MCF 10A (cell line): ENCODE data around the gene CRYBG3. TPM values are rescaled to one million over a fixed set of nuclear protein-coding genes. Genes with fewer than 3 reads are reported as not detected.

Experiments used
- BruUV-seq: library from RNA; stranded (reverse); fragments of 400-500 nt; replicated peaks from 2 replicates; lab custom pipeline; 2021; lab: Mats Ljungman, UMichigan
- CTCF ChIA-PET: fragments of 300-600 bp; sonication (Branson Sonifier 250); formaldehyde crosslinking; extraction: SDS; loops from one replicate; lab custom pipeline; 2021; ENCODE audit warnings: antibody characterized with exemption, inconsistent platforms; lab: Yijun Ruan, JAX
- POLR2A ChIA-PET: fragments of 300-600, 350-650 bp; sonication (Branson Sonifier 250); formaldehyde crosslinking; extraction: SDS; loops from one replicate; lab custom pipeline; 2020; ENCODE audit warnings: antibody characterized with exemption, inconsistent platforms; lab: Yijun Ruan, JAX
- DNase-seq: peaks from one replicate; pipeline ENCODE4 v3.0.0-alpha.2; 2018; ENCODE audit not compliant: unreplicated experiment
- H3K27ac Mint-ChIP-seq: one replicate; pipeline ENCODE4 v1.8.0; 2022; ENCODE audit warnings: mild to moderate bottlenecking, low read depth, mixed read lengths; ENCODE audit not compliant: unreplicated experiment
- H3K27me3 Mint-ChIP-seq: one replicate; pipeline ENCODE4 v1.8.0; 2022; ENCODE audit warnings: mixed read lengths; ENCODE audit not compliant: insufficient read depth, unreplicated experiment
- H3K36me3 Mint-ChIP-seq: one replicate; pipeline ENCODE4 v1.8.0; 2022; ENCODE audit warnings: mild to moderate bottlenecking, moderate library complexity, mixed read lengths; ENCODE audit not compliant: insufficient read depth, unreplicated experiment
- H3K4me1 Mint-ChIP-seq: one replicate; pipeline ENCODE4 v1.8.0; 2022; ENCODE audit warnings: mixed read lengths; ENCODE audit not compliant: insufficient read depth, unreplicated experiment
- H3K4me3 Mint-ChIP-seq: one replicate; pipeline ENCODE4 v1.8.0; 2022; ENCODE audit warnings: mild to moderate bottlenecking, moderate library complexity, mixed read lengths; ENCODE audit not compliant: unreplicated experiment
- H3K9me3 Mint-ChIP-seq: one replicate; pipeline ENCODE4 v1.8.0; 2022; ENCODE audit warnings: mixed read lengths; ENCODE audit not compliant: unreplicated experiment
- intact Hi-C: fragments of 100-400 bp; cut with micrococcal nuclease; formaldehyde crosslinking; loops from 2 replicates; pipeline ENCODE4 v1.14.1; 2022
- total RNA-seq: library from RNA; stranded (reverse); gene quantifications from 2 replicates; pipeline ENCODE4 v1.2.3, GENCODE V29; 2022
- TF ChIP-seq, protein P1 (sequence below): fragments of 200-600 bp; IDR thresholded peaks from one replicate; pipeline ENCODE4 v1.8.0; 2022; ENCODE audit warnings: antibody characterized with exemption, mild to moderate bottlenecking; ENCODE audit not compliant: unreplicated experiment

The CRYBG3 gene
- total RNA-seq, 1 experiment from 2014 or later, result 7.2 TPM

DNA sequence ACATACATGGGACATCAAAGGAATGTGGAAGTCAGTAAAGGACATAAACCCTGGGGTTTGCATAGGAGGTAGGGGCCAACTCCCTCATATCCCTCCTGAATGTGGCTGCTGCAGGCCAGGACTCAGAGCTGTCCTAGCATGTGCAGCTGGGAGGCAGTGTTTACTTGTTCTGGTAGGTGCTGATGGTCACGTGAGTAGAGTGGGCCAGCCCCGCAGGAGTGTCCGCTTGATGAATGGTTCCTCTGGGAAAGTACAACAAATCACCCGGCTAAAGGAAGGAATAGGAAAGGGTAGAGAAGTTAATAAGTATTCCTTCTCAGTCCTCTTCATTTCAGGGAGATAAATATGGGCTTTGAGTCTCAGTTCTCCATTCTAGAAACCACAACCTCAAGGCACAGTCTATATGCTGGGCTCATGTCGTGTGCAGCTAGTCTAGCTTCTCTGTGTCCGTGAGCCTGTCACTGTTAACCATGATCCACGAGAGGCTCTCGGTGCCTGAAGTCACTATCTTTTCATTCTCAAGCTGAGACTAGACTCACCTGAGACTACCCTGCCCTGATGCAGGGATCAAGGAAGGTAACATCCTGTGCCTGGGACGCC, 132.5 kb downstream of the CRYBG3 start:
- ChIA-PET POLR2A (interaction anchor here (1.2 kb wide), 1 partner anchor 22 kb away, joined by 3 read pairs; no protein-coding TSS in a partner anchor), CTCF (interaction anchor here (0.7 to 2.1 kb wide), 6 partner anchors 11 to 160 kb away, joined by 3 to 6 read pairs (median 3); no protein-coding TSS in a partner anchor)
- H3K9me3 Mint-ChIP-seq, result no peaks in the 10 kb centered on the region
- TF ChIP-seq, protein P1, sequence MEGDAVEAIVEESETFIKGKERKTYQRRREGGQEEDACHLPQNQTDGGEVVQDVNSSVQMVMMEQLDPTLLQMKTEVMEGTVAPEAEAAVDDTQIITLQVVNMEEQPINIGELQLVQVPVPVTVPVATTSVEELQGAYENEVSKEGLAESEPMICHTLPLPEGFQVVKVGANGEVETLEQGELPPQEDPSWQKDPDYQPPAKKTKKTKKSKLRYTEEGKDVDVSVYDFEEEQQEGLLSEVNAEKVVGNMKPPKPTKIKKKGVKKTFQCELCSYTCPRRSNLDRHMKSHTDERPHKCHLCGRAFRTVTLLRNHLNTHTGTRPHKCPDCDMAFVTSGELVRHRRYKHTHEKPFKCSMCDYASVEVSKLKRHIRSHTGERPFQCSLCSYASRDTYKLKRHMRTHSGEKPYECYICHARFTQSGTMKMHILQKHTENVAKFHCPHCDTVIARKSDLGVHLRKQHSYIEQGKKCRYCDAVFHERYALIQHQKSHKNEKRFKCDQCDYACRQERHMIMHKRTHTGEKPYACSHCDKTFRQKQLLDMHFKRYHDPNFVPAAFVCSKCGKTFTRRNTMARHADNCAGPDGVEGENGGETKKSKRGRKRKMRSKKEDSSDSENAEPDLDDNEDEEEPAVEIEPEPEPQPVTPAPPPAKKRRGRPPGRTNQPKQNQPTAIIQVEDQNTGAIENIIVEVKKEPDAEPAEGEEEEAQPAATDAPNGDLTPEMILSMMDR, result no peak
- intact Hi-C loops, result no loop called here
- no TSS peak for BruUV-seq
- H3K27me3 Mint-ChIP-seq, result no peaks in the 10 kb centered on the region
- H3K36me3 Mint-ChIP-seq, result peaks cover 86% of the 10 kb centered on the region
- H3K27ac Mint-ChIP-seq, result no peak overlapping the region
- no peak for DNase-seq
- H3K4me3 Mint-ChIP-seq, result no peak overlapping the region
- peaks cover 21% of the 10 kb centered on the region for H3K4me1 Mint-ChIP-seq

DNA sequence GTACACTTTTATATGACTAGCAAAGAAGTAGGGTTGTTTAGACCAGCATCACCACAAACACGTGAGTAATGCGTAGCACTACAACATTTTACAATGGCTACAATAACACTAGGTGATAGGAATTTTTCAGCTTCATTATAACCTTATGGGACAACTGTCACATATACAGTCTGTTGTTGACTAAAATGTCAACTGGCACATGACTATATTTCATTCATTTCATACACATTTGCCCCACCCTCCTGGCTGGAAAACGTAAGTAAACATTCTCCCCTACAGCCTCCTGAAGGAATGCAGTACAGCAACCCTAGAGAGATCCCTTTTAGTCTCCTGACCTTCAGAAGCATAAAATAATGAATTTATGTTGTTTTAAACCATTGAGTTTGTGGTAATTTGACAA, 134.2 kb downstream of the CRYBG3 start:
- ChIA-PET CTCF (interaction anchor here (1.1 kb wide), 1 partner anchor 14 kb away, joined by 4 read pairs; no protein-coding TSS in a partner anchor), POLR2A (interaction anchor here (0.6 to 0.8 kb wide), 2 partner anchors 9 to 238 kb away, joined by 3 read pairs; no protein-coding TSS in a partner anchor)
- H3K36me3 Mint-ChIP-seq, result peaks cover 86% of the 10 kb centered on the region
- no peak overlapping the region for H3K4me3 Mint-ChIP-seq
- no peaks in the 10 kb centered on the region for H3K27me3 Mint-ChIP-seq
- peaks cover 21% of the 10 kb centered on the region for H3K4me1 Mint-ChIP-seq
- intact Hi-C loops, result no loop called here
- TF ChIP-seq, protein P1, result no peak
- no peak overlapping the region for H3K27ac Mint-ChIP-seq
- no peak for DNase-seq
- no peaks in the 10 kb centered on the region for H3K9me3 Mint-ChIP-seq
- BruUV-seq, result no TSS peak

DNA sequence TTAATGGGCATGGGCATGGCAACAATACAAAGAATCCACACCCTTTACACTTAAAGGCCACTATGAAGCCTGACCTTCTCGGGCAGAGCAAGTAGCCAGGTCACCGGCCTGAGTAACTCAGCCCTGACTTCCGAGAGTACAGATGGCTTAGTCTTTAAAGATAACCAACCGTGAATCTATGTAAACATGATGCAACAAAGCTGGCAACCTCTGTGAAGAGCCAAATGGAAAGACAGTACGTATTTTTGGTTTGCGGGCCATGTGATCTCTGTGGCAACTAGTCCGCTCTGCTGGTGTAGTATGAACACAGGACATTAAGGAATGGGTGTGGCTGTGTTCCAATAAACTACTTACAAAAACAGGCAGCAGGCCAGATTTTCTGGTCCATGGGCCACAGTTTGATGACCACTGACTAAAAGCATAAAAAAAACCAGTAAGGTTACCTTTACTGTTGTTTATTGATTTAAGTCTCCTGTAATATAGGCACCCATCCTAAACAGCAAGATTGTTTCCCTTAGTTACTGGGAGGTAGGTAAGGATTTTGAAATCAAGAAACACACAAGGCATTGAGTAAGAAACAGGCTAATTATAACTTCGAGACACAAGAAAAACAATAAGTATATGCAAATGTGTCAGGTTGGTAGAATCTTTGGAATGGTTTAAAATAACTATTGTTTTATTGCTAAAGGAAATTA, 136.0 kb downstream of the CRYBG3 start:
- no peak overlapping the region for H3K27ac Mint-ChIP-seq
- DNase-seq, result peak; percentile 79
- H3K4me3 Mint-ChIP-seq, result no peak overlapping the region
- no peaks in the 10 kb centered on the region for H3K9me3 Mint-ChIP-seq
- peaks cover 90% of the 10 kb centered on the region for H3K36me3 Mint-ChIP-seq
- intact Hi-C loops, result no loop called here
- ChIA-PET POLR2A (no interaction called here), CTCF (interaction anchor here (1.9 kb wide), 1 partner anchor 64 kb away, joined by 8 read pairs; no protein-coding TSS in a partner anchor)
- BruUV-seq, result no TSS peak
- no peaks in the 10 kb centered on the region for H3K27me3 Mint-ChIP-seq
- TF ChIP-seq, protein P1, result no peak
- H3K4me1 Mint-ChIP-seq, result peaks cover 15% of the 10 kb centered on the region

DNA sequence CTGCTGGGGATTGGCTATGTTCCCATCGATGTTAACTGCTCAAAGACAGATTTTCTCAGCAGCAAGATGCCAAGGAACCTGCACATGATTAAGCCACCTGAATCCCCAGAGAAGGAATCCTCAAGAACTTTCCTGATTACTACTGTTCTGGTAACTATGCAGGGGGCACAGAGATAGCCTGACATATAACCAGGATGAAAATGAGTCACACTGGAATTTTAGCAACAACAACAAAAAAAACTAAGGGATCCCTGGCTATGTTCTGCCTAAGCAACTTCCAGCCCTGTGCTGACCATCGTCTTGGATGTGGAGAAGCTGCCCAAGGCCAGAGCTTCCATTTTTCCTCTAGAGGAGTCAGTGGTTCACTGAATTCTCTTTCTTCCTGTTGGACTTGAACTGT, 136.6 kb downstream of the CRYBG3 start:
- DNase-seq, result peak; percentile 30
- Mint-ChIP-seq H3K9me3 (no peaks in the 10 kb centered on the region), H3K27ac (no peak overlapping the region), H3K27me3 (no peaks in the 10 kb centered on the region), H3K4me1 (peaks cover 9% of the 10 kb centered on the region), H3K4me3 (no peak overlapping the region), H3K36me3 (peaks cover 90% of the 10 kb centered on the region)
- CTCF ChIA-PET, result interaction anchor here (0.6 to 1.9 kb wide), 3 partner anchors 64 to 193 kb away, joined by 3 to 8 read pairs (median 4); no protein-coding TSS in a partner anchor
- POLR2A ChIA-PET, result interaction anchor here (0.6 kb wide), 1 partner anchor 157 kb away, joined by 5 read pairs; no protein-coding TSS in a partner anchor
- TF ChIP-seq, protein P1, result no peak
- intact Hi-C loops, result no loop called here
- BruUV-seq, result no TSS peak
